Mucosa of descending colon (tissue), 3 donors: ENCODE results near the gene THOC5. TPM values are rescaled to one million over a fixed set of nuclear protein-coding genes. Genes with fewer than 3 reads are reported as not detected.

Experiments
- ATAC-seq: fragments of 200-7000 bp; cut with Tn5 transposase; one replicate; pipeline ENCODE4 v1.9.1; 2020; ENCODE audit warnings: mild to moderate bottlenecking, moderate library complexity
- DNase-seq, 3 donors: peaks; one replicate each; pipeline ENCODE4 v3.0.0-alpha.2; 2020
- H3K36me3 ChIP-seq: fragments of 200-600 bp; one replicate; pipeline ENCODE4 v1.8.0; 2021; ENCODE audit warnings: low read depth, mild to moderate bottlenecking
- H3K4me1 ChIP-seq: fragments of 200-600 bp; one replicate; pipeline ENCODE4 v1.8.0; 2021; ENCODE audit warnings: low read depth, mild to moderate bottlenecking
- H3K4me3 ChIP-seq: fragments of 200-600 bp; one replicate; pipeline ENCODE4 v1.8.0; 2021; ENCODE audit warnings: mild to moderate bottlenecking
- H3K9me3 ChIP-seq: fragments of 200-600 bp; one replicate; pipeline ENCODE4 v1.8.0; 2021; ENCODE audit warnings: mild to moderate bottlenecking
- intact Hi-C, 2 donors: fragments of 100-400 bp; cut with DNase I in 1 of 2; cut with micrococcal nuclease in 1 of 2; formaldehyde crosslinking; loops; one replicate each; pipeline versions ENCODE4 v1.11.0 to v1.11.1; 2022; cut with DNase I, micrococcal nuclease
- total RNA-seq, 3 donors: library from RNA; stranded (reverse); fragmentation: NEBNext Ultra II Directional in 2 of 3; extraction: Animal tissue kit (Norgen Biotek cat#: 25700) in 2 of 3; gene quantifications; one replicate each; pipeline versions ENCODE4 v1.2.1 to v1.2.4, GENCODE V29; 2021 to 2023
- TF ChIP-seq, protein P1 (sequence below): fragments of 200-600 bp; IDR thresholded peaks from one replicate; pipeline ENCODE4 v1.8.0; 2022; ENCODE audit warnings: antibody characterized with exemption, mild to moderate bottlenecking
- donor health status: DM: no; HTN: no; CAD: no; lungs with moderate emphysema.
- donor health status: DM: no; HTN: no; CAD: no.
- donor health status: DM: no; HTN: yes; CAD: no.

The THOC5 gene
- total RNA-seq, 3 donors from 2014 or later, result 26.6 to 70.5 (median 27.3) TPM

DNA sequence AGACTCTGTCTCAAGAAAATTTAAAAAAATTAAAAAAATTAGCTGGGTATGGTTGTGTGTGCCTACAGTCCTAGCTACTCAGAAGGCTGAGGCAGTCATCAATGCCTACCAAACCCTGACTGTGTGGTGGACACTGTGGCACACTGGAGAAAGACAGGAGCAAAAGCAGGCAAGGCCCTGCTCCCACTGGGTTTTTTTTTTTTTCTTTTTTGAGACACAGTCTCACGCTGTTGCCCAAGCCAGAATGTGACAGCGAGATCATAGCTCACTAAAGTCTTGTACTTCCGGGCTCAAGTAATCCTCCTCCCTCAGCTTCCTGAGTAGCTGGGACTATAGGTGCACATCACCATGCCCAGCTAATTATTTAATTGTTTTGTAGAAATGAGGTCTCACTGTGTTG, 68.9 kb downstream of the THOC5 start:
- no peak for DNase-seq

GRCh38 chr22:29483254-29483653, 70.3 kb downstream of the THOC5 start:
- ATAC-seq (no peak), DNase-seq (no peak)
- intact Hi-C loops, result no loop called here
- Histone ChIP-seq H3K4me1 (peaks cover 9% of the 10 kb centered on the region), H3K9me3 (no peaks in the 10 kb centered on the region), H3K36me3 (no peaks in the 10 kb centered on the region), H3K4me3 (no peak overlapping the region)
- TF ChIP-seq, protein P1, sequence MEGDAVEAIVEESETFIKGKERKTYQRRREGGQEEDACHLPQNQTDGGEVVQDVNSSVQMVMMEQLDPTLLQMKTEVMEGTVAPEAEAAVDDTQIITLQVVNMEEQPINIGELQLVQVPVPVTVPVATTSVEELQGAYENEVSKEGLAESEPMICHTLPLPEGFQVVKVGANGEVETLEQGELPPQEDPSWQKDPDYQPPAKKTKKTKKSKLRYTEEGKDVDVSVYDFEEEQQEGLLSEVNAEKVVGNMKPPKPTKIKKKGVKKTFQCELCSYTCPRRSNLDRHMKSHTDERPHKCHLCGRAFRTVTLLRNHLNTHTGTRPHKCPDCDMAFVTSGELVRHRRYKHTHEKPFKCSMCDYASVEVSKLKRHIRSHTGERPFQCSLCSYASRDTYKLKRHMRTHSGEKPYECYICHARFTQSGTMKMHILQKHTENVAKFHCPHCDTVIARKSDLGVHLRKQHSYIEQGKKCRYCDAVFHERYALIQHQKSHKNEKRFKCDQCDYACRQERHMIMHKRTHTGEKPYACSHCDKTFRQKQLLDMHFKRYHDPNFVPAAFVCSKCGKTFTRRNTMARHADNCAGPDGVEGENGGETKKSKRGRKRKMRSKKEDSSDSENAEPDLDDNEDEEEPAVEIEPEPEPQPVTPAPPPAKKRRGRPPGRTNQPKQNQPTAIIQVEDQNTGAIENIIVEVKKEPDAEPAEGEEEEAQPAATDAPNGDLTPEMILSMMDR, result no peak

More for the DNA sequence above, 68.9 kb downstream of the THOC5 start:
- no peak for ATAC-seq
- intact Hi-C loops, result no loop called here
- Histone ChIP-seq H3K4me3 (no peak overlapping the region), H3K36me3 (no peaks in the 10 kb centered on the region), H3K9me3 (no peaks in the 10 kb centered on the region), H3K4me1 (peaks cover 9% of the 10 kb centered on the region)
- TF ChIP-seq, protein P1, result no peak

DNA sequence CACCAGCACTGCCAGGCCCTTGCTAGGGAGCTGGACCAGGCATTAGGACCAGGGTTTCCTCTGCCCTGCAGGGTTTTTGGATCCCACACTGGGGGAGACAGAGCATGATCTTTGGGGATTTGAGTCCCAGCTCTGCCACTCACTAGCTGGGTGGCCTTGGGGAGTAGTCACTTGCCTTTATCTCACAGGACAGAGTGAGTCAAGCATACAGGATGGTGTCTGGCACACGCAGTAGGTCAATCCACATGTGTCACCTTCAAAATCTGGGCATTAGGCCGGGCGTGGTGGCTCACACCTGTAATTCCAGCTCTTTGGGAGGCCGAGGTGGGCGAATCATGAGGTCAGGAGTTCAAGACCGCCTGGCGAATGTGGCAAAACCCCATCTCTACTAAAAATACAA, 70.8 kb downstream of the THOC5 start:
- ATAC-seq (no peak), DNase-seq (no peak)
- Histone ChIP-seq H3K4me3 (no peak overlapping the region), H3K36me3 (no peaks in the 10 kb centered on the region), H3K4me1 (peaks cover 9% of the 10 kb centered on the region), H3K9me3 (no peaks in the 10 kb centered on the region)
- intact Hi-C loops, result no loop called here
- TF ChIP-seq, protein P1, result no peak

- DNase-seq (no peak), ATAC-seq (no peak)
- Histone ChIP-seq H3K36me3 (no peaks in the 10 kb centered on the region), H3K4me1 (peaks cover 9% of the 10 kb centered on the region), H3K9me3 (no peaks in the 10 kb centered on the region), H3K4me3 (no peak overlapping the region)
- intact Hi-C loops, result no loop called here
- TF ChIP-seq, protein P1, result no peak
These were observed 71.3 kb downstream of the THOC5 start for GRCh38 chr22:29482253-29482652.

DNA sequence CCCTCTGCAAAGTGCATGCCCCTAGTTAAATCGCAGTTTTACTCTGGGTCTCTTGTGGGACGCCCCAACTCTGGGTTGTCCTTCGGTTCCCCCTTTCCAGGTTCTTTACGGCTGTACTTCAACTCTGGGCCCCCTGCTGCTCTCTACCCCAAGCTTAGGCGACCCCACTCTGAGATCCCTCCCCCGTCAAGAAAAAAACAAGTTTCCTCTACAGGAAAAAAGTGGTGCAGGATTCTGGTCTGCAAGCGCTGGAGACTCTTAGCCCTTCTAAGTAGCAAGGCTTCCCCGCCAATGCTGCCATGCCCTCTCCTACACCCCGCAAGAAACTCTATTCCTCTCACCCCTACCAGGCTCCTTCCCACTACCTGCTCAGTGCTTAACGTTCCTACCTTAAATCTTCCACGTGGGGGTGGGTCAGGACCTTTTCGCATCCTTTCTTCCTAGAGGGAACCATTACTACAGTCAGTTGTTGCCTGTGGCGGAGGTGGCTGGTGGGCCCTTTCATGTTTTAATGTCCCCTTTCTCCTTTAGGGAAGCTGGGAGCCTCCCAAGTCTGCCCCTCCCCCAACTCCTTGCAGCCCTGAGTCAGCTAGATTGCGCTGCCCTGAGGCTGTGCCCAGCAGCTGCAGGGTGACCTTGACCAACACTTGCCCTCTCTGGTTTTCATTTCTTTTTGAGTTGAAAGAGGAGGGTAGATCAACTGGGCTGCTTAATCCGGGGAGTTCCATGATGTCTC, 72.1 kb downstream of the THOC5 start:
- no peaks in the 10 kb centered on the region for H3K9me3 ChIP-seq
- DNase-seq, result peak in 1 of 3 donors; percentile 1
- ATAC-seq, result no peak
- no peaks in the 10 kb centered on the region for H3K36me3 ChIP-seq
- peaks cover 9% of the 10 kb centered on the region for H3K4me1 ChIP-seq
- TF ChIP-seq, protein P1, result no peak
- no peak overlapping the region for H3K4me3 ChIP-seq
- intact Hi-C loops, result no loop called here
